Nucleus accumbens (tissue), 56 donors: ENCODE results near the gene ZNF747.

Experiments
- DNase-seq, 56 donors: peaks; one replicate each; lab custom pipeline; 2025; lab: John Stamatoyannopoulos, UW

ZNF747 gene

DNA sequence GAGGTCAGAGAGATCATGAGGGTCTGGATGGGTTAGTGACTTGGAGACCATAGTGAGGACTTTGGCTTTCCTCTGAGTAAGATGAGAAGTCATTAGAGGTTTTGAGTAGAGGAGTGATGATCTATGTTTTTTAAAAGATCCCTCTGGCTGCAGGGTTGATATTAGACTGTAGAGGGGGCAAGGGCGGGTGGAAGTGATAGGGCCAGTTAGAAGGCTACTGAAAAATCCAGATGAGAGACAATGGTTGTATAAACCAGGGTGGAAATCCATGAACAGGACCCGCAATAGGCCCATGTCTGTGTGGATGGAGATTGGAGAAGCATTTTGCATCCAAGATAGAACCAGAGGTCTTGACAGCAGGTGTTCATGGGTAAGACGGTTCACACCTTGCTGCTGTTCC lies 52.3 kb downstream of the ZNF747 start:
- no peak for DNase-seq

DNA sequence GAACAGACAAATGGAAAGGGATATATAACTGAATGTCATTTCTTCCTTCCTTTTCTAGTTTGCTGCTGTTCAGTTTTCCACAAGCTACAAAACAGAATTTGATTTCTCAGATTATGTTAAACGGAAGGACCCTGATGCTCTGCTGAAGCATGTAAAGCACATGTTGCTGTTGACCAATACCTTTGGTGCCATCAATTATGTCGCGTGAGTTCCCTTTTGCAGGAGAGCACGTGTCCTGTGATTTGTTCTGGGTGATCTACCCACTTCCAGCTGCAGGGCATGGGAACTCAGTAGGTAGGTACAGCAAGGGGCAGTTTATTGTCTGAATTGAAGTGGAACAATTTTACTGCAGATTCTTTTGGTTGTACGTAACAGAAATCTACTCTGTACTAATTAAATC lies 53.3 kb downstream of the ZNF747 start:
- DNase-seq = no peak
